Heart left ventricle (tissue), 13 donors: ENCODE data around the gene ITGB4.

Experiments
- POLR2A ChIP-seq, 2 donors: fragments of 450-650 bp; IDR thresholded peaks; one replicate each; pipeline ENCODE4 v1.6.1; 2017; ENCODE audit warnings: antibody characterized with exemption in 2 of 2, mild to moderate bottlenecking in 2 of 2, moderate library complexity in 2 of 2
- TF ChIP-seq, protein P1 (sequence below), 12 donors: fragments of 200-600 bp; sonication (generic) in 4 of 12; IDR thresholded peaks; one replicate each; pipeline versions ENCODE4 v1.5.0 to v1.8.0; 2018 to 2022; ENCODE audit warnings: antibody characterized with exemption in 12 of 12, mild to moderate bottlenecking in 5 of 12
- donor health status: ischemic (EF 13 %, LVEDD 7.1; RV severe dilation, severe dysfunction).
- donor health status: DM: no; HTN: yes; CAD: no.
- donor health status: DM: no; HTN: no; CAD: no.
- donor health status: ischemic (EF 25% LVEDD 6.9; RV normal size, moderate dysfunction).
- donor health status: ischemic (EF 25% LVEDD 5.7; RV mildly dilated, moderate dysfunction).
- donor health status: ischemic (EF 35%, LVEDD 5.7; RV mildly dilated, moderate dysfunction).
- donor health status: nonischemic (EF 11% LVEDD 7.7; RV severe dilation, severe dysfunction).
- donor health status: DM: yes; HTN: yes; CAD: no.
- donor health status: PGD.
- donor health status: ischemic (EF 29% LVEDD 5.4; RV normal size, mild dysfunction).
- donor health status: nonischemic (EF 23%, LVEDD 6.1; RV moderate dilation, normal function).

DNA sequence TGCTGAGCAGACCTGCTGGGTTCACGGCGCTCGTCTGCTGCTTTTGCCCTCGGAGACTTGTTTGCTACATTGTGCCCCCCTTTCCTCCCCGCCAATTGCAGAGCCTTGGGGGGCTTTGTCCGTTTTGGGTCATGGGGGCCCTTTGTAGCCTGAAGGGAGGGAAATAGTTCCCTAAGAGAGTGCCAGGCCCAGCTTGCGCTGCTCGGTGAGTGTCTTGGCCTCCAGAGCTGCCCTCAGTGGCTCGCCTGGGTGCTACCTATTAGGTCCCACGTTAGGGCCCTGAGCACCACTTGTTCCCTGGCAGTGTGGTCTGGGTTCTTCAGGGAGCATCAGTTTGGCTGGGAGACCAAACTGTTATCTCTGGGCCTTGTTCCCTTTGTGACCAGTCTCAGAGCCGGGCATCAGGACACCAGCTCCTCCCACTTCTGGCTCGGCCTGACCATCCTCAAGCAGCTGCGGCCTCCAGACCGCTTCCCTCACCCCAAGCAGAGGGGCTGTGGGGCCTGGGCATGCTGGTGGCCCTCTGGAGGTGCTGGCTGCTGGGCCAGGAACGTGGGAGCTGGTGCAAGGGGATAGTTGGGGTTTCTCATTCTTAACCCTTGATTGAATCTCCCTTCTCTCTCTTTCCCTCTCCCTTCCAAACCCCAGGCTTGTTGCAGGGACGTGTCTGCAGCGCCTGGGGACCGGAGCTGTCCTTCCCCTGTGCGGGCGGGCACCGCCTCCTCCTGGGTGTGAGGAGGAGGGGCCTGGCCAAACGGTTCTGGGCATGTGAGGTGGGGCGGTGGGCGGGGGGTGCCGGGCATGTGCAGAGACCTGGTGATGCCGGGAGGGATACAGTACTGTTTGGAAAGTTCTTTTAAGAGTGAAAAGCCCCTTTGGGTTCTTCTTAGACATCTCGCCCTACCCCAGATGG lies 16.0 kb upstream of the ITGB4 start:
- no peak for TF ChIP-seq POLR2A (IDR thresholded peaks at IDR 0.05)
- TF ChIP-seq, protein P1, sequence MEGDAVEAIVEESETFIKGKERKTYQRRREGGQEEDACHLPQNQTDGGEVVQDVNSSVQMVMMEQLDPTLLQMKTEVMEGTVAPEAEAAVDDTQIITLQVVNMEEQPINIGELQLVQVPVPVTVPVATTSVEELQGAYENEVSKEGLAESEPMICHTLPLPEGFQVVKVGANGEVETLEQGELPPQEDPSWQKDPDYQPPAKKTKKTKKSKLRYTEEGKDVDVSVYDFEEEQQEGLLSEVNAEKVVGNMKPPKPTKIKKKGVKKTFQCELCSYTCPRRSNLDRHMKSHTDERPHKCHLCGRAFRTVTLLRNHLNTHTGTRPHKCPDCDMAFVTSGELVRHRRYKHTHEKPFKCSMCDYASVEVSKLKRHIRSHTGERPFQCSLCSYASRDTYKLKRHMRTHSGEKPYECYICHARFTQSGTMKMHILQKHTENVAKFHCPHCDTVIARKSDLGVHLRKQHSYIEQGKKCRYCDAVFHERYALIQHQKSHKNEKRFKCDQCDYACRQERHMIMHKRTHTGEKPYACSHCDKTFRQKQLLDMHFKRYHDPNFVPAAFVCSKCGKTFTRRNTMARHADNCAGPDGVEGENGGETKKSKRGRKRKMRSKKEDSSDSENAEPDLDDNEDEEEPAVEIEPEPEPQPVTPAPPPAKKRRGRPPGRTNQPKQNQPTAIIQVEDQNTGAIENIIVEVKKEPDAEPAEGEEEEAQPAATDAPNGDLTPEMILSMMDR (IDR thresholded peaks at IDR 0.05) = no peak
